ENCODE results near the gene MOB3B. TPM values are rescaled to one million over a fixed set of nuclear protein-coding genes. Genes with fewer than 3 reads are reported as not detected.
"Not testable (repeated sequence)": the region's sequence is repeated elsewhere in the genome, so short reads cannot be mapped to it uniquely, and the experiment has no call there.

Gene MOB3B
- total RNA-seq, 2 donors from 2014 or later: 0.85 to 2.9 TPM

GRCh38 chr9:27470291-27470856 lies 59.2 kb downstream of the MOB3B start:
- H3K4me1 ChIP-seq: no peaks in the 10 kb centered on the region
- no peak for DNase-seq (ENCODE audit: low spot score)
- H3K27ac ChIP-seq: no peak overlapping the region
- H3K4me3 ChIP-seq: no peak overlapping the region
- H3K9me3 ChIP-seq: no peaks in the 10 kb centered on the region
- no peak for TF ChIP-seq CTCF (IDR thresholded peaks at IDR 0.05)
- H3K36me3 ChIP-seq: no peaks in the 10 kb centered on the region
- H3K27me3 ChIP-seq: no peaks in the 10 kb centered on the region

GRCh38 chr9:27469550-27469949 lies 60.1 kb downstream of the MOB3B start:
- DNase-seq (ENCODE audit: low spot score): no peak
- Histone ChIP-seq H3K27me3 (no peaks in the 10 kb centered on the region), H3K4me1 (no peaks in the 10 kb centered on the region), H3K4me3 (no peak overlapping the region), H3K27ac (no peak overlapping the region), H3K9me3 (no peaks in the 10 kb centered on the region), H3K36me3 (no peaks in the 10 kb centered on the region)
- no peak for TF ChIP-seq CTCF (IDR thresholded peaks at IDR 0.05)

GRCh38 chr9:27468462-27469110 lies 61.0 kb downstream of the MOB3B start:
- TF ChIP-seq CTCF (IDR thresholded peaks at IDR 0.05): no peak
- Histone ChIP-seq H3K9me3 (no peaks in the 10 kb centered on the region), H3K27me3 (no peaks in the 10 kb centered on the region), H3K4me1 (no peaks in the 10 kb centered on the region), H3K27ac (no peak overlapping the region), H3K4me3 (no peak overlapping the region), H3K36me3 (no peaks in the 10 kb centered on the region)
- no peak for DNase-seq (ENCODE audit: low spot score)

GRCh38 chr9:27468000-27468399 lies 61.6 kb downstream of the MOB3B start:
- Histone ChIP-seq H3K4me3 (no peak overlapping the region), H3K4me1 (no peaks in the 10 kb centered on the region), H3K27me3 (no peaks in the 10 kb centered on the region), H3K36me3 (no peaks in the 10 kb centered on the region), H3K27ac (no peak overlapping the region), H3K9me3 (no peaks in the 10 kb centered on the region)
- no peak for DNase-seq (ENCODE audit: low spot score)
- no peak for TF ChIP-seq CTCF (IDR thresholded peaks at IDR 0.05)

GRCh38 chr9:27467486-27467885 lies 62.1 kb downstream of the MOB3B start:
- no peaks in the 10 kb centered on the region for H3K4me1 ChIP-seq
- no peaks in the 10 kb centered on the region for H3K27me3 ChIP-seq
- no peak overlapping the region for H3K27ac ChIP-seq
- no peak overlapping the region for H3K4me3 ChIP-seq
- no peaks in the 10 kb centered on the region for H3K36me3 ChIP-seq
- no peak for TF ChIP-seq CTCF (IDR thresholded peaks at IDR 0.05)
- DNase-seq (ENCODE audit: low spot score): no peak
- H3K9me3 ChIP-seq: no peaks in the 10 kb centered on the region

GRCh38 chr9:27466516-27466915 lies 63.1 kb downstream of the MOB3B start:
- H3K4me3 ChIP-seq: not testable (repeated sequence)

GRCh38 chr9:27464950-27465349 lies 64.7 kb downstream of the MOB3B start:
- not testable (repeated sequence) for H3K27me3 ChIP-seq, H3K4me1 ChIP-seq

More at GRCh38 chr9:27466516-27466915, 63.1 kb downstream of the MOB3B start:
- H3K9me3 ChIP-seq; H3K4me1 ChIP-seq; H3K36me3 ChIP-seq; H3K27me3 ChIP-seq; DNase-seq (ENCODE audit: low spot score); H3K27ac ChIP-seq: not testable (repeated sequence)

More at GRCh38 chr9:27464950-27465349, 64.7 kb downstream of the MOB3B start:
- not testable (repeated sequence) for H3K9me3 ChIP-seq; H3K36me3 ChIP-seq; DNase-seq (ENCODE audit: low spot score); H3K4me3 ChIP-seq; H3K27ac ChIP-seq

Data from right atrium auricular region (tissue), 2 donors.